Measurements from ENCODE around the gene UPB1. TPM values are rescaled to one million over a fixed set of nuclear protein-coding genes. Genes with fewer than 3 reads are reported as not detected.

Gene UPB1
- total and polyA plus RNA-seq, 11 donors, result 0.24 to 1.9 (median 0.80) TPM

DNA sequence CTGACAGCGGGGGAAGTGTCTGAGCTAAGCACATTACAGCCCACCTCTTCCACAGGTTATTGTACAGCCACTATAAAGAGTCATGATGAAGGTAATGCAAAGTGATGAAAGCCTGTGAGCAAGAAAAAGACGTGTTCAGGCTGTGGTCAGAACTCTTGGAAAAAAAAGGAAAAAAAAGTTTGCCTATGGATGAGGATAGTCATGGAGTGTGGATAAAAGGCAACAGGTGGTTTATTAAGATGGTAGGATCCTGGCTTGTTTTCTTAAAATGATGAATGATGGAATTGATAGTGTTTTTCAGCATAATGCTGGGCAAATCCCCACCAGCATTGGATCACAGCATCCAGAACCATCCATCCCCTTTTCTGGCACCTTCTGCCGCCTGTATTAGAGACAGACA is 23.1 kb downstream of the UPB1 start:
- Histone ChIP-seq H3K27me3 (no peaks in the 10 kb centered on the region), H3K27ac (no peak overlapping the region), H3K4me1 (peaks cover 0 to 23% (median 5%) of the 10 kb centered on the region in 12 donors), H3K4me3 (no peak overlapping the region), H3K9me3 (no peaks in the 10 kb centered on the region), H3K36me3 (no peaks in the 10 kb centered on the region)
- intact Hi-C loops (cut with DNase I), result loop anchor here in 1 of 10 donors (5.0 kb wide), 1 partner anchor 191 kb away; no protein-coding TSS in a partner anchor
- ATAC-seq (no peak), DNase-seq (no peak)
- TF ChIP-seq, protein P1, sequence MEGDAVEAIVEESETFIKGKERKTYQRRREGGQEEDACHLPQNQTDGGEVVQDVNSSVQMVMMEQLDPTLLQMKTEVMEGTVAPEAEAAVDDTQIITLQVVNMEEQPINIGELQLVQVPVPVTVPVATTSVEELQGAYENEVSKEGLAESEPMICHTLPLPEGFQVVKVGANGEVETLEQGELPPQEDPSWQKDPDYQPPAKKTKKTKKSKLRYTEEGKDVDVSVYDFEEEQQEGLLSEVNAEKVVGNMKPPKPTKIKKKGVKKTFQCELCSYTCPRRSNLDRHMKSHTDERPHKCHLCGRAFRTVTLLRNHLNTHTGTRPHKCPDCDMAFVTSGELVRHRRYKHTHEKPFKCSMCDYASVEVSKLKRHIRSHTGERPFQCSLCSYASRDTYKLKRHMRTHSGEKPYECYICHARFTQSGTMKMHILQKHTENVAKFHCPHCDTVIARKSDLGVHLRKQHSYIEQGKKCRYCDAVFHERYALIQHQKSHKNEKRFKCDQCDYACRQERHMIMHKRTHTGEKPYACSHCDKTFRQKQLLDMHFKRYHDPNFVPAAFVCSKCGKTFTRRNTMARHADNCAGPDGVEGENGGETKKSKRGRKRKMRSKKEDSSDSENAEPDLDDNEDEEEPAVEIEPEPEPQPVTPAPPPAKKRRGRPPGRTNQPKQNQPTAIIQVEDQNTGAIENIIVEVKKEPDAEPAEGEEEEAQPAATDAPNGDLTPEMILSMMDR (IDR thresholded peaks at IDR 0.05), result no peak
- TF ChIP-seq POLR2A (IDR thresholded peaks at IDR 0.05), result no peak
- WGBS, 4 donors, result 76 to 94% (median 91%) methylated on average over 3 of the region's 3 CpGs

DNA sequence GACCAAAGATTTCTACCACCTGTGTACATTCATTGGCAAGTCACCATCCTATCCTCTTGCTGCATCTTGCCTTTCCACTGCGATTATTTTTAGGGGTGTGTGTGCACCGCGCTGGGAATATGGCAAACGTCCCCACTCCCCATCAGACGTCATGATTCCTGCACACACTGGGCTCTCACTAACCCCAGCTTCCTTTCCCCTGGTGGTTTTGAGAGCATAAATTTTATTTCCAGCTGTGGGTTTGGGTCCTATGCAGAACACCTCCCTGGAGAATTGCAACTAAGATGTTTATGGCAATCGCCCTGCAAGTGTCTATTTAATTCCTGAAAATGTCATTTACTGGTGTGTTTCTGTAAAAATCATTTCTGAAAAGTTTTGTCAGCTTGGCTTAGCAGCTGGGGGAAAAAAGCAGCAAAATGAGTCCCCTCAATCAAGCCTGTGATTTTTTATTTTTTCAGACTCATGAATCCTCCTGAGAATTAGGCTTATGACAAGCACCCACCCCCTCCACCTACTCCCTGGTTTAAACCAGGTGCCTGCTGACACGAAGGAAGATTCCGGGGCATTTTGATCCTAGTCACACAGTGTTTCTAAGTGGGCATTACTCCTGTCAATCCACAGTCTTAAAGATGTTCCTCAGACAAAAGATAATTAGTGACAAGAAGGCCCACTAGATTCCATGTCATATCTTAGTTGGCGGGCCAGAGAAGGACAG is 23.8 kb downstream of the UPB1 start:
- no peak for TF ChIP-seq POLR2A (IDR thresholded peaks at IDR 0.05)
- TF ChIP-seq, protein P1 (IDR thresholded peaks at IDR 0.05), result no peak
- Histone ChIP-seq H3K9me3 (no peaks in the 10 kb centered on the region), H3K27me3 (no peaks in the 10 kb centered on the region), H3K27ac (no peak overlapping the region), H3K36me3 (no peaks in the 10 kb centered on the region), H3K4me3 (no peak overlapping the region), H3K4me1 (peaks cover 0 to 23% (median 7%) of the 10 kb centered on the region in 12 donors)
- ATAC-seq, result peak in 1 of 4 donors; percentile 43
- 56 to 67% (median 63%) methylated on average over 9 of the region's 9 CpGs for WGBS, 4 donors
- intact Hi-C loops (cut with DNase I), result loop anchor here in 1 of 10 donors (5.0 kb wide), 1 partner anchor 192 kb away; no protein-coding TSS in a partner anchor
- peak in 1 of 5 donors; percentile 21 for DNase-seq

DNA sequence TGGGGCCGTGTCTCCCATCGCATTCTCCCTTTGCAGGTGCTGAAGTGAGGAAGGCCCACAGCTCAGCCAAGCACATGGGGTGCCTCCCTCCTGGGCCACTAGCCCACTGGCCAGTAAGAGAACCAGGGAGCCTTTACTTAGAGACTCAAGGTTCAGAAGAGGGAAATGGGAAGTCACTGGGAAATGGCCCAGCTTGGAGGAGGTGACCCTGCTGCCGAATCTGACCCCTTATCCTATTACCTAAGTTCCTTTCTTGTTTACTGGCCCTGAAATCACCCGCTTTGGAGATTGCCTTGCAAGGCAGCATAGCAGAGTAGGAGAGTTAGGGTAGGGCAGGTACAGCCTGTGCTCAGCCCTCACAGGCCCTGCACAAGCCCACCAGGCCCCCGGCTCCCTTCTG is 24.4 kb downstream of the UPB1 start:
- H3K4me1 ChIP-seq, result peaks cover 0 to 25% (median 9%) of the 10 kb centered on the region in 12 donors
- no peaks in the 10 kb centered on the region for H3K9me3 ChIP-seq
- H3K36me3 ChIP-seq, result no peaks in the 10 kb centered on the region
- WGBS, 4 donors, result 75 to 83% (median 76%) methylated on average over 4 to 5 of the region's 5 CpGs
- intact Hi-C loops (cut with DNase I), result loop anchor here in 1 of 10 donors (5.0 kb wide), 1 partner anchor 192 kb away; no protein-coding TSS in a partner anchor
- DNase-seq (peak in 1 of 5 donors; percentile 40), ATAC-seq (no peak)
- no peak for TF ChIP-seq POLR2A (IDR thresholded peaks at IDR 0.05)
- TF ChIP-seq, protein P1 (IDR thresholded peaks at IDR 0.05), result no peak
- no peak overlapping the region for H3K4me3 ChIP-seq
- H3K27me3 ChIP-seq, result no peaks in the 10 kb centered on the region
- H3K27ac ChIP-seq, result no peak overlapping the region

DNA sequence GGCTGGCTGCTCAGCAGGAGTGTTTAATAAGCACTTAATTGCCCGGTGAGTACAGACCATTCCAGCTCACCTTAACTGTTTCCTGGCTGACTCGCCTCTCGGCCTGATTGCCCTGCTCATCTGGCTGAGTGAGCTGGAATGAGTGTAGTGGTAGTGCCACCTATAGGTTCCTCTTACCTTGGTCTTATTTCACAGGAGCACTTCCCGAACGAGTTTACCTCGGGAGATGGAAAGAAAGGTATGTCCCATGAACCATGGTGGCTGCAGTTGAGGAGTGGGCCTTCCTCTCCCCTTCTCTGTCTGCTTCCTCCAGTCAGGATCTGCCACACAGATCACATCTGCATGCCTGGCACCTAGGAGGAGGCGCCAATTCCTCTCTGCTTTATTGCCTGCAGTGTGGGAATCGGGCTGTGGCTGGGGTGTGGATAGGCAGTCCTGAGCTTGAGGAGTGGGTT is 26.7 kb downstream of the UPB1 start:
- intact Hi-C loops (cut with DNase I), result loop anchor here in 7 of 10 donors (2.0 to 10.0 kb wide), 9 partner anchors 95 to 337 kb away; partner anchors contain the start of genes ADORA2A (in 2 of the 7), SUSD2 (in 2 of the 7) and SPECC1L (in 1 of the 7)
- H3K4me3 ChIP-seq, result no peak overlapping the region
- no peak for TF ChIP-seq POLR2A (IDR thresholded peaks at IDR 0.05)
- TF ChIP-seq, protein P1 (IDR thresholded peaks at IDR 0.05), result peak; percentile 16 to 56 (median 33)
- WGBS, 4 donors, result 25 to 37% (median 34%) methylated on average over 8 of the region's 8 CpGs
- DNase-seq, result peak in 1 of 5 donors; percentile 58
- peak; percentile 27 to 68 (median 60) for ATAC-seq
- no peaks in the 10 kb centered on the region for H3K9me3 ChIP-seq
- H3K4me1 ChIP-seq, result peaks cover 0 to 32% (median 17%) of the 10 kb centered on the region in 12 donors
- no peaks in the 10 kb centered on the region for H3K36me3 ChIP-seq
- H3K27ac ChIP-seq, result no peak overlapping the region
- no peaks in the 10 kb centered on the region for H3K27me3 ChIP-seq
